Non-pigmented ciliary epithelial cell (primary cell): ENCODE measurements around the gene PEAK1.
"Not testable (repeated sequence)": the region's sequence is repeated elsewhere in the genome, so short reads cannot be mapped to it uniquely, and the experiment has no call there.

Source experiments
- DNase-seq: peaks from one replicate; pipeline ENCODE4 v3.0.0-alpha.2; 2010; ENCODE audit warnings: low read depth

The PEAK1 gene

DNA sequence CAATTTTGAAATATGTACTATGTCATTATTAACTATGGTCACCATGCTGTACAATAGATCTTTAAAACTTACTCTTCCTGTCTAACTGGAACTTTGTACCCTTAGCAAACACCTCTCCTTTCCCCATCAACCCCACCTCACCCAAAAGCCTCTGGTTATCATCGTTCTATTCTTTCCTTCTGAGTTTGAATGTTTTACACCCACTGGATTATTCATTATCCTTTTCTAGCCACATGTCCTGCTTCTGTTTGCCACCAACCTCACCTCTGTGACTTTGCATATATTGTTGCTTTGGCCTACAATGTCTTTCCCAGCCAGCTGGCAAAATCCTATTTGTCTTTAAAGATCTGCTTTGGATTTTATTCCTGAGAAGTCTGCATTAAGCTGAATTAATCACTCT, 246.4 kb downstream of the PEAK1 start:
- DNase-seq: no peak

DNA sequence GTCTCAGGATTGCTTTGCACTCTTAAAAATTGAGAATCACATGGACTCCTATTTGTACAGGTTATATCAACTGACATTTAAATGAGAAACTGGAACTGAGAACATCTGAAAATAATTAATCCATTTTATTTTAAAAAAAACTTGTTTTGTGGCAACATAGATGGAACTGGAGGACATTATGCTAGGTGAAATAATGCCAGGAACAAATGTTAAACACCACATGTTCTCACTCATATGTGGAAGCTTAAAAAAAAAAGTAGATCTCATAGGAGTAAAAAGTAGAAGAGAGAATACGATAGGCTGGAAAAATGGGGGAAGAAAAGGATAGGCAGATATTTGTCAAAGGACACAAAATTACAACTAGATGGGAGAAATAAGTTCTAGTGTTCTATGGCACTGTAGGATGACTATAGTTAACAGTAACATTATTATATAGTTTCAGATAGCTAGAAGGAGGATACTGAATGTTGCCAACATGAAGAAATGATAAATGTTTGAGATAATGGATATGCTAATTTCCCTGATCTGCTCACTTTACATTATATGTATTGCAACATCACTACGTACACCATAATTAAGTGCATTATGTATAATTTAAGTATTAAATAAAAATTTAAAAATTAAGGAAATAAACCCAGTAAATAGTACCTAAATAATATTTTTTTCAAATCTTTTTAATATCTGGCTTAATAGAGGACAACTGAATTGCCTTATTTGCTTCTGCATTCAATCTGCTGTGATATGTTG, 248.5 kb downstream of the PEAK1 start:
- DNase-seq: no peak

DNA sequence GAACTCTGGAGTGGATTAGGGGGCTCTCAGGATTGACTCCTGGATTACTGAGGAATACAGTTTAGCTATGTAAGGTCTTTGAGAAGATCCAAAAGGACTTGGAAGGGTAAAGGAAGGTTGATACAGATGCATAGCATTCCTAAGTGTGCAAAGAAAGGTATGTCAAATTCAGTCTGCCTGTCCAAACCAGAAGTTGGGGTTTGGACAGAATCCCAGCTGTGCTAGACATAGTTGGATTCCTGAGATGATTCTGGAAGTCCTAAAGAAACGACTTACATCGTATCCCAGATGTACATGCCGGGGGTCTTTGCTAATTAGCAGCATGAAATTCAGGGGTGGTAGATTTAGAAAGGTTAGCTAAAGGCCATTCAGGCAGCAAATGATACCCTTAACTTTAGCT, 251.3 kb downstream of the PEAK1 start:
- no peak for DNase-seq

DNA sequence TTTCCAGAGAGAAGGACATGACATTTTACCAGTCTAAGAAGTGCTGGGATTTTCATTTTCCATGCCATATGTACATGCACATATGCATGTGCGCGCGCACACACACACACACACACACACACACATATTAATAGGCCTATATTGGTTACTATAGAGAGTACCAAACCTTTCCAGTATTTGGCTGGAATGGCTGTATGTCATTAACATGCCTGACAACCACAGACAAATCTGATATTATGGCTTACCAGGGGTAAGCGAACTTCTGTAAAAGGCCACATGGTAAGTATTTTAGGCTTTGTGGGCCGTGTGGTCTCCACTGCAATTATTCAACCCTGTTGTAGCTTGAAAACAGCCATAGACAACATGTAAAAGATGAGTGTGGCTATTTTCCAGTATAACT, 251.8 kb downstream of the PEAK1 start:
- DNase-seq: no peak

DNA sequence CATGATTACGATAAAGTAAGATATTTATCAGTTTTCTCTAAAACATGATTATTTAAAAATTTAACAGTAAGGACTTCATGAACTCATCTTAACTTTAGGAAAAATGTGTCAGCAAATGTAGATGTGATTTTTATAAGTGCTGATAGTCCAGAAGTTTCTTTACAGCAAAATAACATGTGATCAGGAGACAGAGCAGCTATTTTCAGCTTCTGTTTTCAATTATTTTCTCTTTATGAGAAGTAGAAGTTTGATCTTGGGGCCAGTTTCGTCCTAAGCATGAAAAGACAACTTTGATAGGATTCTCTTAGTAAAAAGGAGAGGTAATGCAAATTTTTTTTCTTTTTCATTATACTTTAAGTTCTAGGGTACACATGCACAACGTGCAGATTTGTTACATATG, 252.5 kb downstream of the PEAK1 start:
- no peak for DNase-seq

DNA sequence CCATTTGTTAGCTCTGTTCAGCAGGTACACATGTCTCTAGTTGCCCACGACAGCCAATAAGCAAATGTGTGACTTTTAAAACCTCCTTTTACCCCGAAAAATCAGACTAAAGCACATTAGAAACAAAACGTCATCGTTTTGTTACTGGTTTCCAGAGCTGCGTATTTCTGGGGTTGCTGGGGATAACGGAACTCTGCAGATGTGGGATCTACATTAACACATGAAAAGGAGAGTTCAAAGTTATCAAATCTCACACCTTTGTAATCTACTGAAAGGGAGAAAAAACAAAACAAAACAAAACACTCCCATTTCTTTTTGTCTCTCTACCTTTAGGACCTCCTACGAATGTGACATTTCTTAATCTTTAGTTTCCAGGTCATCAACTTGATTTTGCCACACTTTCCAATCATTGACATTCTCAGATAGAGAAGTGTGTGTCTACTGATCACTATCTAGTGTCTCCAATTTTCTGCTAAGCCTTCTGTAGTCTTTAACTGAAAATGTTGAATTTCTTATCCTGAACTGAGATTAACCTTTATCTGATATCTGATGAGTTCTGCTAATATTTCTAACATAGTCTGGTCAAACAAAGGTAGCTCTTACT, 256.0 kb downstream of the PEAK1 start:
- no peak for DNase-seq

DNA sequence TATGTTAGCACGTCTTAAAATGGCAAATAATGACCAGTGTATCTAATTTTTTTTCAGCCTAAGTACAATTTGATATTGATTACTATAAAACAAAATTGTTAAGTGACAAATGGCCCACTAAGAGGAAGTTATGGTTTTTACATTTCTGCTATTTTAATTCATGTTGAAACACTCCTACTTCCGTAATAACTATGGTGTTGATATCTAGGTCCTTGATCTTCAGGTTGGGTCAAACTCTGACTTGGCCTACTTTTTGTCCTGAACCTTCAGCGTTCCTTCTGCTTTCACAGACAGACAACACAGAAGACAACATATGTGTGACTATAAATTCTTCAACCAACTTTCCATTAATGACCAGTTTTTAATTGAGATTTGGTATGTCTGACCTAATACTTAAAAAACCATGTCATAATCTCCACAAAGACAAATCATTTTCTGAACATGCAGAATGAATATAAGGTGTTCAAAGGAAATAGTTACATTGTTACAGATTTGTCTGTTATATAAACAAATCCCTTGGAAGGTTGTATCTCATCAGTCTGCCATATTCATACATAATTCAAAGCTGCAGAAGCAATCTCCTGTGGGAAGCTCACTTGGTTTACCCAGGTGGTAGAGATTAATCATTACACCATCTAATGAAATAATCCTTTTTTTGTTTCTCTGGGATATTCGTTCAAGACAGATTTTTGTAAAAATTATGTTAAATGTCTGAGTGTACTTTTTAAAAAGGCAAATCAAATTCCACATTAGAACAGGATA, 256.9 kb downstream of the PEAK1 start:
- no peak for DNase-seq

DNA sequence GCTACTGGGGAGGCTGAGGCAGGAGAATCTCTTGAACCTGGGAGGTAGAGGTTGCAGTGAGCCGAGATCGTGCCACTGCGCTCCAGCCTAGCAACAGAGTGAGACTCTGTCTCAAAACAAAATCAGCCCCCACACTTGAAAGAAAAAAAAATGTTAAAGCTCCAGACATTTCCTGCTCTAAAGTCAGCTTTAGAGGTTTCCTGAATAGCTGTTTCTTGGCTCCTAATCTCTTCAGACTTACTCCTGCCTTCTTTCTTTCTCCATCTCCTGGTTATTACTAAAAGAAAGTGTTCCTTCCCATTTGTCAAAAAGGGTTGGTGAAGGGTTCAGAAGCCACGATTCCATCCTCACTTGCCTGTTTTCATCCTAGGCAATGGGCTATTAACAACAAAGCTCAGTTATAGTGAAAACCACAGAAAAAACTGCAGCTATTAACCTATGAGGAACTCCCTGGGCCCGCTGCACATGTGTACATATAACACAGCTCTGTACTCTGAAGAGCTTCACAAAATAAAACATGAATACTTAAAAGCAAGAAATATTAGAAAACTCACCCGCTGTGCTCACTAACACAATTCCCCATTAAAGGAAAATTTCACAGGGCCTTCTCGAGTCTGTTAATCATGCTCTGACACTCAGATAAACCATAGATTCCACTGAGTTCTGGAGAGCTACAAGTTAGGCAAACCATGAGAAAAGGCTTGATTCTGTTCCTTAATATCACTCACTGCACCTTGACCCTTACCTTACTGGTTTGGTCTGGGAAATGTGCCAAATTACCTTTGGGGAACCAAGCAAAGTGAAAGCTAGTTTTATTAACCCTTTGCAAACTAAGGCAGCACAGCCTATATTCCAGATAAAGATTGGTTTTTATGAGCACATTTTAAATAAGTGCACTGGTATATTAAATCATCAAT, 259.1 kb downstream of the PEAK1 start:
- no peak for DNase-seq

DNA sequence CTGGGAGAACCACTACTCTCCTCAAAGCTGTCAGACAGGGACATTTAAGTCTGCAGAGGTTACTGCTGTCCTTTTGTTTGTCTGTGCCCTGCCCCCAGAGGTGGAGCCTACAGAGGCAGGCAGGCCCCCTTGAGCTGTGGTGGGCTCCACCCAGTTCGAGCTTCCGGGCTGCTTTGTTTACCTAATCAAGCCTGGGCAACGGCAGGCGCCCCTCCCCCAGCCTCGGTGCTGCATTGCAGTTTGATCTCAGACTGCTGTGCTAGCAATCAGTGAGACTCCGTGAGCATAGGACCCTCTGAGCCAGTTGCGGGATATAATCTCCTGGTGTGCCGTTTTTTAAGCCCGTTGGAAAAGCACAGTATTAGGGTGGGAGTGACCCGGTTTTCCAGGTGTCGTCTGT, 263.9 kb downstream of the PEAK1 start:
- not testable (repeated sequence) for DNase-seq

DNA sequence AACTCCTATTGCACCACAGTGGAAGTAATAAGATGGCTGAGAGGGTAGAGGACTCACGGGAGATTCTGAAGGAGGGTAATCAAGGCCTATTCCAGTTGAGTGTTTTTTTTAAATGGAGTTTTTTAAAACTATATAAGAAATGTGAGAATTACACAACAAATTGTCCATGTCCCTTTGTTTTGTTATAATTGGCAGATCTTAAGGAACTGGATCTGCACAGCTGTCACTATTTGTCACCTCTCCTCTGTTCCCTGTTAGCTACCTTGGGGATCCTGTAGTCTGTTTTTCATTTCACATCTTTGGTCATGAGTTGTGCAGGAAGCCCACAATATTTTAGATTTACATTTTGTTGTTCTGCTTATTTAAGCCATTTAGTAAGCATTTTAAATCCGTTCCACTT, 271.7 kb downstream of the PEAK1 start:
- DNase-seq: no peak

DNA sequence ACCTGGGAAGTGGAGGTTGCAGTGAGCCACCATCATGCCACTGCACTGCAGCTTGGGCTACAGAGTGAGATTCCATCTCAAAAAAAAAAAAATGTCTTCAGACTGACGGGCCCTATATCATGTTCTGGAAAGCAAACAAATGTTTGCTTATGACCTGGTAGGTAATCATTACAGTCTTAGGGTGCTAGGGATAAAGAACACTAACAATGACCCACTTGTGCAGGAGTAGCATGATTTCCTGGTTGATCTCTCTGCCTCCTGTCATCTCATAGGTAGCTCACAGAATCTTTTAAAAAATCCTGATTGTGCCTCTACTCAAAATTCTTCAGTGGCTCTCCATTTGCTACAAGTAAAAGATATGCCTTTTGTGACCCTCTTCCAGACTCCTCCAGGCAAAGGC, 274.5 kb downstream of the PEAK1 start:
- DNase-seq: no peak

DNA sequence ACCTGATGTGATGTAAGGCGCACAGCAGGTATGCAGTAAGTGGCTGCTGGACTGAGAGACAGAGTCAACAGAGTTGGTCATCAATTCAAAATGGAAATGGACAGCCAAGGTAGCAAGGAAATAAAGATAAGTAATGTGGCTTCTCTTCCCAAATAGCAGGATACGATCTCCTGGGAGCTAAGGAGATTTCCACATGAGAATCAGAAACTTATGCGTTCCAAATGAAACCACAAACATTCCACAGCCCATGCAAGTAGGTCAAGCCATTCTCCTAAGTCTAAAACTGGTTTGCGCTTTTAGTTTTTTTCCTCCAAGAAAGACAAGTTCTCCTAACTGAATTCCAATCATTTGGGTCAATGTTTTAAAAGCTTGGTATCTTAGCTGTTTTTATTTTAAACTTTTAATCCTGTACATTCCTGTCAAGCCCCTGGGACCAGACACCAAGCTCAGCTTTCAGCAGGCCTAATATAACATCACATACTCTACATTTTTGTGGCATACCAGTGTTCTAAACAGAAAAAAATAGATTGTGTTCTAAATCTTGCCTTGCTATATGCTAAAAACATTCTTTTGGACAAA, 275.3 kb downstream of the PEAK1 start:
- DNase-seq: peak; percentile 96

DNA sequence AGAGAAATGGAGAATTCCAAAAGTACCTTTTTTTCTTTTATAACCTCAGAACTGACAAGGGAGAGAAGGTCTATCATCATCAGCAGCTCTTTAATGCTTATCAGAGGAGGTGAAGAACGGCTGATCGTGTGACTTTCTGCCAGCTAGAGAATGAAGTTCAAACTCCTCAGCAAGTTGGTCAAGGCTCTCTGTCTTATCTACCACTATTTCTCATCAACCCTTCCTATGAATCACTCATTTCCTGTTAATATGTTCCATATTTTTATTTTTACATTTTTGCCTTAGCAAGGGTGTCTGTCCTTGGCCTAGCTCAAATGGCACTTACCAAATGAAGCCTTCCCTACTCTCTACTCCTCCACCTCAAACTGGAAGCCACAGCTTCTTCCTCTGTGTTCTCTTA, 275.9 kb downstream of the PEAK1 start:
- DNase-seq: no peak

DNA sequence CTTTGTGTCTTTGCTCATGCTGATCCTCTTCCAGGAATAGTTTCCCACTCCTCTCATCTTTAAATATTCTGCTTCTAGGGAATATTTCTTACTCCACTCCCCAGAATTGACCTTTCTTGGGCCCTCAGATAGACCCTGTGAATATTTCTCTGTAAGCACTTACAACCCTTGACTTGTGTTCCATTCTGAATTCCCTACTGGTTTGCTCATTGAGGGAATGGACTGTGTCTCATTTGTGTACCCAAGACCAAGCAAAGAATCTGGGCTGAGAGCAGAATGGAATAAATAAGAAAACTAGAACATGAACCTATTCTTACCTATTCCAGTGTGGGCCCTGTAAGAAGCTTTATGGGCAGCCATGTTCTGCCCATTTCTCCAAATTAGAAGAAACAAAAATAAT, 276.3 kb downstream of the PEAK1 start:
- DNase-seq: no peak

DNA sequence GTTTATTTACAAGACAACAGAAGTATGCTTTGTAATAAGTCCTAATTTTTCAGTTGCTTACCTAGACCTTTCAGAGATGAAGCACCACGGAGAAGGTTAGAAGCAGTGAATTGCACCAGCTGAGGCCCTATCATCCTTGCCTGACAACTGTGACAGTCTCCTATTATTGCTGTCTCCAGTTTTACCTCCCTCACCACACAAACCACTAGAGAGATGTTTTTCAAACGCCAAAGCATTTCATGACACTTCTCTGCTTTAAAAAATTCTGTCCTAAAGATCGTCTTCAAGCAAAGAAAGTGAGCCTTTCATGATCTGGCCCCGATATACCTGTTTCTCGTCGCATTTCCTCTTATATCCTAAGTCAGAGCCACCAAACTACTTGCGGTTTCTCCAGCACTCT, 276.7 kb downstream of the PEAK1 start:
- no peak for DNase-seq

DNA sequence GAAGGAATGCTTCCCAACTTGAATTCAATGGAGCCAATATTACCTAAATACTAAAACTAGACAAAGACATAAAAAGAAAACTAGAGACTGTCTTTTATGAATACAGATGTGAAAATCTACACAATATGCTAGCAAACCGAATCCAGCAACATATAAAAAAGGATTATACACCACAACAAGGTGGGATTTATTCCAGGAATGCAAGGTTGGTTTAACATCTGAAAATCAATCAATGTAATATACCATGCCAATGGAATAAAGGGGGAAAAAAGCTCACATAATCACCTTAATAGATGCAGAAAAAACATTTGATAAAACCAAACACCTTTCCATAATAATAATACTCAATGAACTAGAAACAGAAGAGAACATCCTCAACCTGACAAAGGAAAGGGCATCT, 279.7 kb downstream of the PEAK1 start:
- DNase-seq: no peak

DNA sequence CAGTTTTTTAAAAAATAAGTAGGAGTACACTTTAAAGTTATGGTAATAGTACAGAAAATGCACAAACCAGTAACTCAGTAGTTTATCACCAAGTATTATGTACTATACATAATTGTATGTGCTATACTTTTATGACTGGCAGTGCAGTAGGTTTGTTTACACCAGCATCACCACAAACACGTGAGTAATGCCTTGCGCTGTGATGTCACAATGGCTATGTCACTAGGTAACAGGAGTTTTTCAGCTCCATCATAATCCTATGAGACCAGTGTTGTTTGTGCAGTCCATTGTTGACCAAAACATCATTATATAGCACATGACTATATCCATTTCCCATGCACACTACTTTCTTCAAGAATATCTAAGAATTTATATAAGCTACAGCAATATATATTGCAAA, 280.6 kb downstream of the PEAK1 start:
- no peak for DNase-seq

DNA sequence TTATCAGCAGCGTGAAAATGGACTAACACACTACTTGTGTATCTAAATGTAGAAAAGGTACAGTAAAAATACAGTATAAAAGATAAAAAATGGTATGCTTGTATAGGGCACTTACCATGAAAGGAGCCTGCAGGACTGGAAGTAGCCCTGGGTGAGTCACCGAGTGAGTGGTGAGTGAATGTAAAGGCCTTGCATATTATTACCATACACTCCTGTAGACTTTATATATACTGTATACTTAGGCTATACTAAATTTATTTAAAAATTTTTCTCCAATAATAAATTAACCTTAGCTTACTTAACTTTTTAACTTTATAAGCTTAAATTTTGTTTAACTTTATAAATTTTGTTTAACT, 281.8 kb downstream of the PEAK1 start:
- no peak for DNase-seq

DNA sequence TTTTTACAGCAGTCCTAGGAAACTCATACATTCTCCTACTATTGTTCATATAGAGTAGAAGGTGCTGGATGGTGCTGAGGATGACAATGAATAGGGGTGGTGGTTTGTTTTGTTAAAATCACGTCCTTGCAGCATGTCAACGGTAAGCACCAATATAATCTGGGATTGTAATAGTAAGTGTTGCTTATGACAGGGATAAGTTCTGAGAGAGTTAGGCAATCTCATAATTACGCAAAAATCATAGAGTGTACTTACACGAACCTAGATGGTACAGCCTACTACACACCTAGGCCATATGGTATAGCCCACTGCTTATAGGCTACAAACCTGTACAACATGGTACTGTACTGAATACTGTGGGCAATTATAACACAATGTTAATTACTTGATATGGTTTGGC, 284.7 kb downstream of the PEAK1 start:
- DNase-seq: no peak

DNA sequence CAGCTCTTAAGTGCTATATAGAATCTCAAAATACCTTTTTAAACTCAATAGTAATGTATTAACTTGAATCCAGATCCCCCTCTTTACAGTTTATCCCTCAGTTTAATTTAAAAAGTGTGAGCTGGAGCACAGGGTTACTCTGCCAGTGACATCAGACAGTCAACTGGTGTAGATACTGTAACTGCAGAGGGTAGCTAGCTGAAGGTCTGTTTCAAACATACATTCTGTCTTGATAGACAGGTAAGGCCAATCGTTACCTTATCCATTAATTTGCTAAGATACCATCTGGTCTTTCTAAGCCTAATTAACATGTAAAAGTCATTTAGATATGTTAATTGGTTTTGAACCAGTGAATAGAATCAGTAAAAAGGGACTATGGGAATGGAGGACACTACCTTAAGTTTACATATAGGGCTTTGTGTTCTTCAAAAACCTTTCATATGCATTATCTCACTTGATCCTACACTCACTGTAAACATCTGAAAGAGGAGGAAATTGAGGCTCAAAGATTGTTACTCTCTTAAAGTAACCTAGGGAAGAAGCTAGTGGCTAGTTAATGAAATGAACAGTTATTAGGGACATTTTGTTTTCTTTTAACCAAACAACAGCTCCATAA, 289.5 kb downstream of the PEAK1 start:
- DNase-seq: no peak

DNA sequence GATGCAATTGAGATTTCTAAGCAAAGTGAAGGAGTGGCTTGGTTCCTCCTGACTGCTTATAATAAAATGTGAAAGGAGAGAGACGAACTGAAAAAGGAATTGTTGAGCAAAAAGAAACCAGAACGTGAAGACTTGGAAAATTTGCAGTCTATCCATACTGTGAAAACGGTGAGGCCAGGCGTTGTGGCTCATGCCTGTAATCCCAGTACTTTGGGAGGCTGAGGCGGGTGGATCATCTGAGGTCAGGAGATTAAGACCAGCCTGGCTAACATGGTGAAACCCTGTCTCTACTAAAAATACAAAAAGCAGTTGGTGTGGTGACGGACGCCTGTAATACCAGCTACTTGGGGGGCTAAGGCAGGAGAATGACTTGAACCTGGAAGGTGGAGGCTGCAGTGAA, 292.3 kb downstream of the PEAK1 start:
- no peak for DNase-seq
